HepG2 (cell line): Measurements from ENCODE around the gene EFCAB8.

ENCODE experiments used
- FOXM1 ChIP-seq: sonication (generic); formaldehyde crosslinking; IDR thresholded peaks from 2 replicates; pipeline ENCODE4 v1.5.0; 2020; ENCODE audit warnings: missing genetic modification reagents
- GABPA ChIP-seq, 2 experiments: IDR thresholded peaks; 2 replicates each; pipeline ENCODE4 v1.6.1; 2011 to 2016; ENCODE audit warnings: low read depth in 2 of 2, low read length in 1 of 2, missing biosample characterization in 1 of 2, missing genetic modification characterization in 1 of 2
- KLF16 ChIP-seq, 2 experiments: sonication (generic) in 1 of 2; formaldehyde crosslinking in 1 of 2; IDR thresholded peaks; 2 replicates each; pipeline versions ENCODE4 v1.6.1 to v1.8.0; 2016 to 2023; ENCODE audit warnings: missing genetic modification reagents in 2 of 2, missing compliant biosample characterization in 1 of 2
- RBAK ChIP-seq: sonication (generic); formaldehyde crosslinking; IDR thresholded peaks from 2 replicates; pipeline ENCODE4 v1.5.1; 2020; ENCODE audit warnings: mild to moderate bottlenecking, missing genetic modification reagents

DNA sequence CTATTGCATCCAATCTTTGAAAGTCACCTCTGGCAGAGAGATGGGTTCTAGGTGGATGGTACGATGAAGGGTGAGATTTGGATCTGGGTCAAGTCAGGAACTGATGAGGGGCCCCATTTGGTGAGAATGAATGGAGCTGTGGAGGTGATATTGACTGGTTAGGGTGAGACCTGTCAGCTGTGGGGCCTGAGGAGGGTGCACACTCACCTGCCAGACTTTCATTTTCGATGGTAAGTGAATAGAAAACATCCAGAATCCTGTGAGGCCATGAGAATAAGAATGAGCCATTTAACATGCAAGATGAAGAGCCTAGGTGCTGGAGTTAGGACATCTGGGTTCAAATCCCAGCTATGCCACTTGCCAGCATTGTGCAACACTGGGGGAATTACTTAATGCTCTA lies 138.7 kb downstream of the EFCAB8 start:
- no peak for TF ChIP-seq KLF16 (CRISPR knock-in tag; IDR thresholded peaks at IDR 0.05)
- no peak for TF ChIP-seq RBAK
- TF ChIP-seq FOXM1 = no peak
- TF ChIP-seq GABPA (IDR thresholded peaks at IDR 0.05; ENCODE audit: low read depth, low read length) = no peak
- TF ChIP-seq GABPA (CRISPR knock-in tag; IDR thresholded peaks at IDR 0.05; ENCODE audit: low read depth) = no peak
